HL-60 (cell line): Measurements from ENCODE around the gene MYO3A.

Source experiments
- GABPA ChIP-seq: IDR thresholded peaks from 2 replicates; pipeline ENCODE4 v1.6.1; 2012; ENCODE audit warnings: low read depth
- POLR2AphosphoS5 ChIP-seq: IDR thresholded peaks from 2 replicates; pipeline ENCODE4 v1.6.1; 2012; ENCODE audit warnings: low read depth
- TF ChIP-seq, protein P1 (sequence below): IDR thresholded peaks from one replicate; pipeline ENCODE4 v1.5.1; 2011; ENCODE audit warnings: low read length, control low read depth, inconsistent platforms; ENCODE audit not compliant: insufficient read depth
- TF ChIP-seq, protein P2 (sequence below): IDR thresholded peaks from 2 replicates; pipeline ENCODE4 v1.6.1; 2012; ENCODE audit warnings: low read depth; ENCODE audit not compliant: insufficient replicate concordance

DNA sequence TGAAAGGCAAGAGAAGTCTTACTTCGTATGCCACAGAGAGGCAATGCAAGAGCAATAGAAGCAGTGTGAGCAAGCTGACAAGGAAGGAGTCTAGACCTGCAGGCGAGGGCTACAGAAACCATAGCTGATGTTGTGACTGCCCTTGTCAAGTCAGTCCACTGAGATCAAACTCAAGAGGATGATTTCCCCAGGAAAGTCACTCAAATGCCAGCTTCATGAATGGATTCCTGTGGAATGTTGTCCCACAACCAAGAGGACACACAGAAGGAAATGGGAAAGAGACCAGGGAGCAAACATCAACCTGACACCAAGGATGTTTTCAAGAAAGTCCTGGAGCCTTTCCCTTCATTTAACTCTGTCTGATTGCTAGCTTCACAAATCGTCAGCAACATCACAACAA lies 204.6 kb downstream of the MYO3A start:
- TF ChIP-seq POLR2AphosphoS5 (no peak), GABPA (no peak)
- TF ChIP-seq, protein P1, sequence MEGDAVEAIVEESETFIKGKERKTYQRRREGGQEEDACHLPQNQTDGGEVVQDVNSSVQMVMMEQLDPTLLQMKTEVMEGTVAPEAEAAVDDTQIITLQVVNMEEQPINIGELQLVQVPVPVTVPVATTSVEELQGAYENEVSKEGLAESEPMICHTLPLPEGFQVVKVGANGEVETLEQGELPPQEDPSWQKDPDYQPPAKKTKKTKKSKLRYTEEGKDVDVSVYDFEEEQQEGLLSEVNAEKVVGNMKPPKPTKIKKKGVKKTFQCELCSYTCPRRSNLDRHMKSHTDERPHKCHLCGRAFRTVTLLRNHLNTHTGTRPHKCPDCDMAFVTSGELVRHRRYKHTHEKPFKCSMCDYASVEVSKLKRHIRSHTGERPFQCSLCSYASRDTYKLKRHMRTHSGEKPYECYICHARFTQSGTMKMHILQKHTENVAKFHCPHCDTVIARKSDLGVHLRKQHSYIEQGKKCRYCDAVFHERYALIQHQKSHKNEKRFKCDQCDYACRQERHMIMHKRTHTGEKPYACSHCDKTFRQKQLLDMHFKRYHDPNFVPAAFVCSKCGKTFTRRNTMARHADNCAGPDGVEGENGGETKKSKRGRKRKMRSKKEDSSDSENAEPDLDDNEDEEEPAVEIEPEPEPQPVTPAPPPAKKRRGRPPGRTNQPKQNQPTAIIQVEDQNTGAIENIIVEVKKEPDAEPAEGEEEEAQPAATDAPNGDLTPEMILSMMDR, result no peak
- TF ChIP-seq, protein P2, sequence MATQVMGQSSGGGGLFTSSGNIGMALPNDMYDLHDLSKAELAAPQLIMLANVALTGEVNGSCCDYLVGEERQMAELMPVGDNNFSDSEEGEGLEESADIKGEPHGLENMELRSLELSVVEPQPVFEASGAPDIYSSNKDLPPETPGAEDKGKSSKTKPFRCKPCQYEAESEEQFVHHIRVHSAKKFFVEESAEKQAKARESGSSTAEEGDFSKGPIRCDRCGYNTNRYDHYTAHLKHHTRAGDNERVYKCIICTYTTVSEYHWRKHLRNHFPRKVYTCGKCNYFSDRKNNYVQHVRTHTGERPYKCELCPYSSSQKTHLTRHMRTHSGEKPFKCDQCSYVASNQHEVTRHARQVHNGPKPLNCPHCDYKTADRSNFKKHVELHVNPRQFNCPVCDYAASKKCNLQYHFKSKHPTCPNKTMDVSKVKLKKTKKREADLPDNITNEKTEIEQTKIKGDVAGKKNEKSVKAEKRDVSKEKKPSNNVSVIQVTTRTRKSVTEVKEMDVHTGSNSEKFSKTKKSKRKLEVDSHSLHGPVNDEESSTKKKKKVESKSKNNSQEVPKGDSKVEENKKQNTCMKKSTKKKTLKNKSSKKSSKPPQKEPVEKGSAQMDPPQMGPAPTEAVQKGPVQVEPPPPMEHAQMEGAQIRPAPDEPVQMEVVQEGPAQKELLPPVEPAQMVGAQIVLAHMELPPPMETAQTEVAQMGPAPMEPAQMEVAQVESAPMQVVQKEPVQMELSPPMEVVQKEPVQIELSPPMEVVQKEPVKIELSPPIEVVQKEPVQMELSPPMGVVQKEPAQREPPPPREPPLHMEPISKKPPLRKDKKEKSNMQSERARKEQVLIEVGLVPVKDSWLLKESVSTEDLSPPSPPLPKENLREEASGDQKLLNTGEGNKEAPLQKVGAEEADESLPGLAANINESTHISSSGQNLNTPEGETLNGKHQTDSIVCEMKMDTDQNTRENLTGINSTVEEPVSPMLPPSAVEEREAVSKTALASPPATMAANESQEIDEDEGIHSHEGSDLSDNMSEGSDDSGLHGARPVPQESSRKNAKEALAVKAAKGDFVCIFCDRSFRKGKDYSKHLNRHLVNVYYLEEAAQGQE, result no peak
